ENCODE results near the gene UMAD1.

- TF ChIP-seq POLR2A (IDR thresholded peaks at IDR 0.05; ENCODE audit: low read length) = no peak
- TF ChIP-seq GATA1 (IDR thresholded peaks at IDR 0.05; ENCODE audit: low read depth, low read length) = no peak
These were observed 255.2 kb downstream of the UMAD1 start for GRCh38 chr7:7895754-7896153.
